Duodenal mucosa (tissue), 2 donors: ENCODE results near the gene SELENOP.

Experiments used
- H3K27ac ChIP-seq: one replicate; pipeline ENCODE4 v1.7.0; 2013; ENCODE audit warnings: low read depth, low read length
- H3K27me3 ChIP-seq, 2 donors: one replicate each; pipeline ENCODE4 v1.7.0; 2013; ENCODE audit warnings: low read length in 2 of 2, control low read depth in 1 of 2; ENCODE audit not compliant: insufficient read depth in 2 of 2, control insufficient read depth in 1 of 2
- H3K36me3 ChIP-seq, 2 donors: one replicate each; pipeline ENCODE4 v1.7.0; 2013; ENCODE audit warnings: low read length in 2 of 2, control low read depth in 1 of 2; ENCODE audit not compliant: insufficient read depth in 2 of 2, control insufficient read depth in 1 of 2
- H3K4me1 ChIP-seq, 2 donors: one replicate each; pipeline ENCODE4 v1.7.0; 2013; ENCODE audit warnings: low read length in 2 of 2, control low read depth in 1 of 2; ENCODE audit not compliant: insufficient read depth in 2 of 2, control insufficient read depth in 1 of 2
- H3K4me3 ChIP-seq, 2 donors: one replicate each; pipeline ENCODE4 v1.7.0; 2013; ENCODE audit warnings: low read length in 2 of 2, low read depth in 1 of 2
- H3K9ac ChIP-seq, 2 donors: one replicate each; pipeline ENCODE4 v1.7.0; 2013; ENCODE audit warnings: low read length in 2 of 2, low read depth in 1 of 2
- H3K9me3 ChIP-seq, 2 donors: one replicate each; pipeline ENCODE4 v1.7.0; 2013; ENCODE audit warnings: low read length in 2 of 2, control low read depth in 1 of 2; ENCODE audit not compliant: control insufficient read depth in 1 of 2

SELENOP gene

DNA sequence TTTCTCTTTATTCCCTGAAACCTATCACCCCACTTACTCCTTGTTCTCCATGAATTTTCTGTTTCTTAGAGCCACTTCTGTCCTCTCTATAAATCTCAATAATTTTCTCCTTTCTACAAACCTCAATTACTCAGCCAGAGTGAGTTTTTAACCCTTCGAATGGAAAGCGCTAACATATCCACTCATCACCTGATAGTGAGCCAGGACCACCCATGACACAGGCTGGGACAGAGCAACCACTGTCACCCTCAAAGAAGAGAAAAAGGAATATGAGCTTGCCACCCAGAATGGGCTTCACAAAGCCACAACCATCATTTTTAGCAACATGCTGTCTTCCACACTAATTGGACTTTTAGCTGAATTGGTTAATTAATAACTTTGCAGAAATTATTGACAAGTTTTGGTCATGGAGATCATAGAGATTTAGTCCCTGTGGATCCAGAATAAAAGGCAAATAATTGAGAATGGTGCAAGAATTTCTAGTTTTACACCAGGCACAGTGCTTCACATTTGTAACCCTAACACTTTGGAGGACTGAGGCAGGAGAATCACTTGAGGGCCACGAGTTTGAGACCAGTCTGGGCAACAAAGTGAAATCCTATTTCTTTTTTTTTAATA lies 32.1 kb upstream of the SELENOP start:
- Histone ChIP-seq H3K9ac (no peak overlapping the region), H3K9me3 (no peaks in the 10 kb centered on the region), H3K4me1 (peaks cover 7 to 10% of the 10 kb centered on the region in 2 donors), H3K27ac (no peak overlapping the region), H3K36me3 (no peaks in the 10 kb centered on the region), H3K27me3 (no peaks in the 10 kb centered on the region), H3K4me3 (no peak overlapping the region)

DNA sequence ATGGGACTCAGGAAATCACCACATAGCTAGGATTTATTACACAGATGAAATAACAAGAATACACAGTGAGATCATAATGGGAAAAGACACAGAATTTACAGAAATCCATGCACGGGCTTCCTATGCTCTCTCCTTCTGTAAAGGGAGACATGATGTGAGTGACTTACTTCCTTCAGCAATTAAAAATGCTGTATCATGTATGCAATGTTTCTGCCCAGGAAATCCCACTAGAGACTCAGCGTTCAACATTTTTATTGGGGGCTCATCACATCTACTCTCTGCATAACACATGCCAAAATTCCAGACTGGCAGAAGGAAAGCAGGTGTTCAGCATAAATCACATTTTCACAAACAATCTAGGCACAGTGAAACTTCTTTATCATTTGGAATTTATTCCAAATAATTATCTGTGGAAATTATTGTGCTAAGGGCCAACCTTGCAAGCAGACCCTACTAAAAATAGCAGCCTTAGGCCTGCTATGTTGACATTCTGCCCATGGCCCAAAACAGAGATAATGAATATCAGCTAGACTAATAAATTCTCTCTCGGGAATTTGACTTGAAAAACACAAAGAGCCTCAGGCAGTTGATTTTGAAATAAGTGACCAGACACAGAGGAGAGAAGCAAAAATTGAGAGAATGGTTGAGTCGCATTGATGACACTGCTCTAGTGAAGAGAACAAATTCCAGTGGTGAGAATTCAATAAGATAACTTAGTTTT lies 31.4 kb upstream of the SELENOP start:
- no peak overlapping the region for H3K27ac ChIP-seq
- H3K27me3 ChIP-seq: no peaks in the 10 kb centered on the region
- no peaks in the 10 kb centered on the region for H3K9me3 ChIP-seq
- no peaks in the 10 kb centered on the region for H3K36me3 ChIP-seq
- H3K4me3 ChIP-seq: no peak overlapping the region
- H3K4me1 ChIP-seq: peaks cover 7 to 10% of the 10 kb centered on the region in 2 donors
- no peak overlapping the region for H3K9ac ChIP-seq

DNA sequence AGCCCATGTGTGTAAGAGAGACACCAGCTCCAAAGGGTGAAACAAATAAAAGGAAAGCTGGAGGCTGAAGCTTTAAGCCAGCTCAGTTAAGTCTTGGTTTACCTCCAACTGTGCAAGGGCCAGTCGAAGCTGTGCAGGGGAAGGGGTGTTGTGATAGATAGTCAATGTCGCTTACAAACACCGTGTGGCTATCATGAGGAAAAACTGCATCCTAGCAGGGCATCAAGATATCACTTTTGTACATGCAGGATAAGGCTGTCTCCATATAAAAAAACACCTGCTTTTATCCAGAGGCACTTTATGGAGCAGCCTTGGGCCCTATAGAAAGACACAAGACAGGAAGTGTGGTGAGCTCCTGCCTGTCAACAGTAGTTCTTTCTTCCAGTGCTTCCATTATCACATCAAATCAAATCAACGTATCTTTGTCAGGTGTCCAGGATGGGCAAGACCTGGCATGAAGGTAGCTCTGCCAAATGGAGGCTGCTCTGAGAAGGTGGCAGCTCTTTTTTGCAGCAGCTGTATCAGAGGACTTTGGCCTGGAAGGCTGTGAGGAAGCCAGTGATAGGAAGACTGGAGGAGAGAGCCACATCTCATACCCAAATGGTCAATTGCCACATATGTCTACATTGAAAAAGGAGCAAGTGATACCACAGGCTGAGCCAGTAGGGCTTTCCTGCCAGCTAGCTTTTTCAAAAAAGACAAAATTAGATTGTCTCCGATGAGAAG lies 29.3 kb upstream of the SELENOP start:
- H3K9ac ChIP-seq: no peak overlapping the region
- no peaks in the 10 kb centered on the region for H3K9me3 ChIP-seq
- H3K27ac ChIP-seq: no peak overlapping the region
- H3K36me3 ChIP-seq: no peaks in the 10 kb centered on the region
- H3K4me3 ChIP-seq: no peak overlapping the region
- peaks cover 7 to 10% of the 10 kb centered on the region in 2 donors for H3K4me1 ChIP-seq
- no peaks in the 10 kb centered on the region for H3K27me3 ChIP-seq

DNA sequence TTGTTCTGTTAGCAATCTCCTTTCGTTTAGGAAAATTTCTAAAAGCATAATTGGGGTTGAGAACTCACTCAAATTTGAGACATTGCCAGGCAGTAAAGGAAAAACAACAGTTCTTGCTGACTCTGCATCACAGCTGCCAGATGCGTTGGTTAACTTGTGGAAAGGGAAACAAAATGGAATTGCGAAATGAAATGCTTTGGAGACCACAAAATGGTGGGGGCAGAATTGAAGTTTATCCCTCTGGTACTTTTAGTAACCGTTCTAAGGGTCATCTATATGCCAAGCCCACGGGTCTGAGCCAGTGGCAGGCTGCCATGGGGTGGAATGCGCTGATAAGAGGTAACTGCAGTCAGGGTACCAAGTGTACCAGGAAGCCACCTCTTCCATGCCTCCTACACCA lies 28.6 kb upstream of the SELENOP start:
- no peak overlapping the region for H3K9ac ChIP-seq
- no peaks in the 10 kb centered on the region for H3K36me3 ChIP-seq
- H3K4me3 ChIP-seq: no peak overlapping the region
- no peak overlapping the region for H3K27ac ChIP-seq
- H3K27me3 ChIP-seq: no peaks in the 10 kb centered on the region
- H3K4me1 ChIP-seq: peaks cover 7 to 10% of the 10 kb centered on the region in 2 donors
- no peaks in the 10 kb centered on the region for H3K9me3 ChIP-seq

DNA sequence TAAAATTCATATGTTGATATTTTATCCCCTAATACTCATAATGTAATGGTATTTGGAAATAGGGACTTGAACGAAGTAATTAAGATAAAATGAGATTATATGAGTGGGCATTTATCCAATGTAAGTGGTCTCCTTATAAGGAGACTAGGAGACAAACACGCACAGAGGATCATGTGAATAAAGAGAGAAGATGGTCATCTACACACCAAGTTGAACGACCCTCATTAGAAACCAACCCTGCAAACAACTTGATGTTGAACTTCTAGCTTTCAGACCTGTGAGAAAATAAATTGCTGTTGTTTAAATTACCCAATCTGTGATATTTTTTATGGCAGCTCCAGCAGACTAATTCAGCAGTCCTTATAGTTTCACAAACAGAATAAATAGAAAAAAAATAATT lies 27.5 kb upstream of the SELENOP start:
- Histone ChIP-seq H3K9ac (no peak overlapping the region), H3K27me3 (no peaks in the 10 kb centered on the region), H3K27ac (no peak overlapping the region), H3K4me1 (peaks cover 7 to 10% of the 10 kb centered on the region in 2 donors), H3K4me3 (no peak overlapping the region), H3K36me3 (no peaks in the 10 kb centered on the region), H3K9me3 (no peaks in the 10 kb centered on the region)

DNA sequence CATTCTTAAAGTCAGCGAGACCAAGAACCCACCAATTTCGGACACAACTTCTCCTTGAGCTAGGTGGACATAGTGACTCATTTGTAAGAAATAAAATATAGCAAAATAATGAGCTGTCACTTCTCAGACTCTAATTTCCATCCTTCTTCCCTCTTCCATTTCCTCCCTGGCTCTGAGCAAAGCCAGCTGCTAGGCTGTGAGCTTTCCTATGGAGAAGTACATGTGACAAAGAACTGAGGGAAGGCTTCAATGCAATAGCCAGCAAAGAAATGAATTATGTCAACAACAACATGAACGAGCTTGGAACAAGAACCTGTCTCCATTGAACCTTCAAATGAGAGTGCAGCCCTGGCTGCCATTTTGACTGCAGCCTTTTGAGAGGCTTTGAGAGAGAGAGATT lies 25.9 kb upstream of the SELENOP start:
- Histone ChIP-seq H3K4me3 (no peak overlapping the region), H3K36me3 (no peaks in the 10 kb centered on the region), H3K9ac (no peak overlapping the region), H3K4me1 (peaks cover 7 to 10% of the 10 kb centered on the region in 2 donors), H3K27me3 (no peaks in the 10 kb centered on the region), H3K9me3 (no peaks in the 10 kb centered on the region), H3K27ac (no peak overlapping the region)

DNA sequence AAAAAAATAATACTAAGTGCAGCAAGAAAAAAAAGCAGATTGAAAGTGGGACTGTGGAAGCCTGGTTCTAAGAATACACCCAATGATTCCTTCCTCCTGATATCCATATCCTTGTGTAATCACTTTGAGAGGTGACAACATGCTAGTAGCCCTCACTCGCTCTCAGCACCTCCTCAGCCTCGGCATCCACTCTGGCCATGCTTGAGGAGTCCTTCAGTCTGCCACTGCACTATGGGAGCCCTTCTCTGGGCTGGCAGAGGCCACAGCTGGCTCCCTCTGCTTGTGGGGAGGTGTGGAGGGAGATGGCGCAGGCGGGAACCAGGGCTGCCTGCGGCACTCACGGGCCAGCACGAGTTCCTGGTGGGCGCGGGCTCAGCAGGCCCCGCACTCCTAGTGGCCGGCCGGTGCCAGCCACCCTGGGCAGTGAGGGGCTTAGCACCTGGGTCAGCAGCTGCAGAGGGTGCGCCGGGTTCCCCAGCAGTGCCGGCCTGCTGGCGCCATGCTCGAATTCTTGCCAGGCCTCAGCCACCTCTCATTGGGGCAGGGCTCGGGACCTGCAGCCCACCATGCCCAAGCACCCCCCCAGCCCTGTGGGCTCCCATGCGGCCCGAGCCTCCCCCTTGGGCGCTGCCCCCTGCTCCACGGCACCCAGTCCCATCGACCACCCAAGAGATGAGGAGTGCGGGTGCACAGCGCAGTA lies 24.5 kb upstream of the SELENOP start:
- no peaks in the 10 kb centered on the region for H3K27me3 ChIP-seq
- no peaks in the 10 kb centered on the region for H3K36me3 ChIP-seq
- no peak overlapping the region for H3K4me3 ChIP-seq
- no peak overlapping the region for H3K9ac ChIP-seq
- H3K9me3 ChIP-seq: no peaks in the 10 kb centered on the region
- H3K4me1 ChIP-seq: peaks cover 7 to 9% of the 10 kb centered on the region in 2 donors
- no peak overlapping the region for H3K27ac ChIP-seq

DNA sequence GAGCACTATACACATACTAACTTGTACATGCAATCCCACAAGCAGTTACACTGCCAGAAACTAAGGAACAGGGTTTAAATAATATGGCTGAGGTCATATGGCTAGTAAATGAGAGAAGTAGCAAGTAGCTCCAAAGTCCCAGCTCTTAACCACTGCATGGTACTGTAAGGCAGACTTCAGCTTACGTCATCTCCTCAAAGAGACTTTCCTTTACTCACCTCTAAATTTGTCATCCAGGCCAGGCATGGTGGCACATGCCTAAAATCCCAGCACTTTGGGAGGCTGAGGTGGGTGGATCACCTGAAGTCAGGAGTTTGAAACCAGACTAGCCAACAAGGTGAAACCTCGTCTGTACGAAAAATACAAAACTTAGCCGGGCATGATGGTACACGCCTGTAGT lies 20.4 kb upstream of the SELENOP start:
- Histone ChIP-seq H3K27ac (no peak overlapping the region), H3K4me3 (no peak overlapping the region), H3K27me3 (no peaks in the 10 kb centered on the region), H3K36me3 (no peaks in the 10 kb centered on the region), H3K4me1 (no peaks in the 10 kb centered on the region), H3K9ac (no peak overlapping the region), H3K9me3 (no peaks in the 10 kb centered on the region)

DNA sequence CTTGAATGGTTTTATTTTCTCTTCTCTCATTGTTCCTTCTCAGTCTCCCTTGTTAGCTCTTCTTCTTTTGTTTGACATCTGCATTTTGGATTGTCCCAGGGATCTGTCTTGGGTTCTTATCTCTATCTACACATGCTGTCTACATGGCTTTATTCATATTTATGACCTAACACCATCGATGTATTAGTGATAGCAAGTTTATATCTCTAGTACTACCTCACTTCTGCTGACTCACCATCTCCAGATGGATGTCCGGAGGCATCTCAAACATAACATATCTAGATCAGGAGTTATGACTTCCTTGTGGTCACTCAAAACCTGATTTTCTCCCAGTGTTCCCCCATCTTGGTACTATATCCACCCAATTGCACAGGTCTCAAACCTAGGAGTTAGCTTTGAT lies 19.2 kb upstream of the SELENOP start:
- Histone ChIP-seq H3K27me3 (no peaks in the 10 kb centered on the region), H3K4me3 (no peak overlapping the region), H3K9ac (no peak overlapping the region), H3K9me3 (no peaks in the 10 kb centered on the region), H3K4me1 (no peaks in the 10 kb centered on the region), H3K27ac (no peak overlapping the region), H3K36me3 (no peaks in the 10 kb centered on the region)

DNA sequence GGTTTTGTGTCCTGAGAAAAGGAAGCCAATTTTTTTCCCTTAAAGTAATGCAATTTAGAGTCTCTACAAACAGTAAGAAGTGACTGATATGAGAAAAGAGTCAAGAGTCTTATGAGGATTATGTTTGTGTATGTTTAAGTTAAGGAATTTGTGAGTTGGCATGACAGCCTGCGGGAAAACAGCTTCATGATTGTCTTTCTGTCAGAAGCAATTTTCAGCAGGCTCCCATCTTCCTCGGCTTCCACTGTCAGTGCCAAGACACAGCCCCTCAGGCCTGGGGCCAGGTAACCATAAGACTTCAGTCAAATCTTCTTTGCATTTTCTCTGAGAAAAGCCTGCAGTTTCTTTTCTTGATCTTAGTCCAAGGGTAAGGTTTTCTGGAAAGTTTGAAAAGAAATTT lies 17.0 kb upstream of the SELENOP start:
- Histone ChIP-seq H3K4me3 (no peak overlapping the region), H3K4me1 (peaks cover 4 to 7% of the 10 kb centered on the region in 2 donors), H3K9me3 (no peaks in the 10 kb centered on the region), H3K9ac (no peak overlapping the region), H3K27ac (no peak overlapping the region), H3K36me3 (no peaks in the 10 kb centered on the region), H3K27me3 (no peaks in the 10 kb centered on the region)
